ENCODE results near the gene BAHCC1. TPM values are rescaled to one million over a fixed set of nuclear protein-coding genes. Genes with fewer than 3 reads are reported as not detected.

Gene BAHCC1
- total and polyA plus RNA-seq, 2 donors (not counting 1 experiment from before 2014, with no cell fraction given) = 1.8 to 7.3 TPM

- Histone ChIP-seq H3K9ac (ENCODE audit: insufficient read depth, low read length) (no peak overlapping the region), H3K4me2 (ENCODE audit: extremely low read depth, insufficient read depth, low read length) (no peak overlapping the region), H3K79me2 (ENCODE audit: control insufficient read depth, insufficient read depth, low read length) (no peaks in the 10 kb centered on the region), H3K4me3 (replicated peaks in 1 of 4; ENCODE audit: control extremely low read depth in 1 of 4, insufficient read depth in 1 of 4, low read depth in 3 of 4, low read length in 4 of 4) (no peak overlapping the region), H4K20me1 (ENCODE audit: control insufficient read depth, extremely low read depth, insufficient read depth, low read length) (no peaks in the 10 kb centered on the region), H3K36me3 (ENCODE audit: control insufficient read depth, insufficient read depth, low read length) (no peaks in the 10 kb centered on the region), H3K9me3 (ENCODE audit: control insufficient read depth, insufficient read depth, low read depth, low read length) (no peaks in the 10 kb centered on the region), H3K27me3 (ENCODE audit: control insufficient read depth, insufficient read depth, low read length) (no peaks in the 10 kb centered on the region), H2AFZ (ENCODE audit: low read length) (no peak overlapping the region), H3K27ac (ENCODE audit: insufficient read depth, low read length) (no peak overlapping the region), H3K4me1 (ENCODE audit: control insufficient read depth, extremely low read depth, insufficient read depth, low read length) (no peaks in the 10 kb centered on the region)
- TF ChIP-seq CTCF (conservative IDR thresholded peaks at IDR 0.05 in 1 of 2, IDR thresholded peaks at IDR 0.05 in 1 of 2; ENCODE audit: low read depth in 1 of 2, low read length in 2 of 2) = no peak
- no peak for TF ChIP-seq EZH2 (IDR thresholded peaks at IDR 0.05; ENCODE audit: low read length, missing control alignments)
- DNase-seq (ENCODE audit: low read depth in 2 of 2) = peak; percentile 19 to 51
Measured at GRCh38 chr17:81471818-81472456, 76.7 kb downstream of the BAHCC1 start.

GRCh38 chr17:81473019-81473418 is 77.8 kb downstream of the BAHCC1 start:
- TF ChIP-seq EZH2 (IDR thresholded peaks at IDR 0.05; ENCODE audit: low read length, missing control alignments) = no peak
- TF ChIP-seq CTCF (conservative IDR thresholded peaks at IDR 0.05 in 1 of 2, IDR thresholded peaks at IDR 0.05 in 1 of 2; ENCODE audit: low read depth in 1 of 2, low read length in 2 of 2) = no peak
- no peaks in the 10 kb centered on the region for H4K20me1 ChIP-seq (ENCODE audit: control insufficient read depth, extremely low read depth, insufficient read depth, low read length)
- H3K79me2 ChIP-seq (ENCODE audit: control insufficient read depth, insufficient read depth, low read length) = no peaks in the 10 kb centered on the region
- H3K27ac ChIP-seq (ENCODE audit: insufficient read depth, low read length) = no peak overlapping the region
- no peaks in the 10 kb centered on the region for H3K36me3 ChIP-seq (ENCODE audit: control insufficient read depth, insufficient read depth, low read length)
- DNase-seq (ENCODE audit: low read depth in 2 of 2) = no peak
- H3K9me3 ChIP-seq (ENCODE audit: control insufficient read depth, insufficient read depth, low read depth, low read length) = no peaks in the 10 kb centered on the region
- H2AFZ ChIP-seq (ENCODE audit: low read length) = no peak overlapping the region
- H3K4me3 ChIP-seq (replicated peaks in 1 of 4; ENCODE audit: control extremely low read depth in 1 of 4, insufficient read depth in 1 of 4, low read depth in 3 of 4, low read length in 4 of 4) = no peak overlapping the region
- H3K9ac ChIP-seq (ENCODE audit: insufficient read depth, low read length) = no peak overlapping the region
- no peaks in the 10 kb centered on the region for H3K4me1 ChIP-seq (ENCODE audit: control insufficient read depth, extremely low read depth, insufficient read depth, low read length)
- no peaks in the 10 kb centered on the region for H3K27me3 ChIP-seq (ENCODE audit: control insufficient read depth, insufficient read depth, low read length)
- H3K4me2 ChIP-seq (ENCODE audit: extremely low read depth, insufficient read depth, low read length) = no peak overlapping the region

- no peaks in the 10 kb centered on the region for H3K4me1 ChIP-seq (ENCODE audit: control insufficient read depth, extremely low read depth, insufficient read depth, low read length)
- TF ChIP-seq EZH2 (IDR thresholded peaks at IDR 0.05; ENCODE audit: low read length, missing control alignments) = no peak
- no peak for TF ChIP-seq CTCF (conservative IDR thresholded peaks at IDR 0.05 in 1 of 2, IDR thresholded peaks at IDR 0.05 in 1 of 2; ENCODE audit: low read depth in 1 of 2, low read length in 2 of 2)
Measured at GRCh38 chr17:81474958-81475357, 79.7 kb downstream of the BAHCC1 start.

More at GRCh38 chr17:81474958-81475357, 79.7 kb downstream of the BAHCC1 start:
- no peak overlapping the region for H3K4me2 ChIP-seq (ENCODE audit: extremely low read depth, insufficient read depth, low read length)
- H3K79me2 ChIP-seq (ENCODE audit: control insufficient read depth, insufficient read depth, low read length) = no peaks in the 10 kb centered on the region
- no peak overlapping the region for H3K27ac ChIP-seq (ENCODE audit: insufficient read depth, low read length)
- DNase-seq (ENCODE audit: low read depth in 2 of 2) = no peak
- no peaks in the 10 kb centered on the region for H3K36me3 ChIP-seq (ENCODE audit: control insufficient read depth, insufficient read depth, low read length)
- no peaks in the 10 kb centered on the region for H4K20me1 ChIP-seq (ENCODE audit: control insufficient read depth, extremely low read depth, insufficient read depth, low read length)
- H3K9ac ChIP-seq (ENCODE audit: insufficient read depth, low read length) = no peak overlapping the region
- no peak overlapping the region for H2AFZ ChIP-seq (ENCODE audit: low read length)
- H3K9me3 ChIP-seq (ENCODE audit: control insufficient read depth, insufficient read depth, low read depth, low read length) = no peaks in the 10 kb centered on the region
- H3K4me3 ChIP-seq (replicated peaks in 1 of 4; ENCODE audit: control extremely low read depth in 1 of 4, insufficient read depth in 1 of 4, low read depth in 3 of 4, low read length in 4 of 4) = no peak overlapping the region
- no peaks in the 10 kb centered on the region for H3K27me3 ChIP-seq (ENCODE audit: control insufficient read depth, insufficient read depth, low read length)
